Stimulated activated CD4-positive, alpha-beta T cell treated with anti-CD3 and anti-CD28 coated beads, TNF-alpha, amount 100 ng/mL, for 4 hours (primary cell): ENCODE data around the gene PCDHGB6.
"Not testable (repeated sequence)": the region's sequence is repeated elsewhere in the genome, so short reads cannot be mapped to it uniquely, and the experiment has no call there.

Source experiments
- DNase-seq, 3 experiments: peaks; one replicate each; pipeline ENCODE4 v3.0.0-alpha.2; 2020; ENCODE audit warnings: low read depth in 3 of 3

PCDHGB6 gene

GRCh38 chr5:141388661-141389060 is 19.2 kb upstream of the PCDHGB6 start:
- DNase-seq, result no peak

GRCh38 chr5:141389153-141390042 is 18.4 kb upstream of the PCDHGB6 start:
- no peak for DNase-seq

- no peak for DNase-seq
Measured at GRCh38 chr5:141392429-141393198, 15.2 kb upstream of the PCDHGB6 start, which contains the start of gene PCDHGA8. Gene PCDHGA8, plus strand, starts transcription at chr5:141392633. Its CDS starts 181 bp downstream, at chr5:141392814.

- DNase-seq, result no peak
Measured at GRCh38 chr5:141393267-141393666, 14.6 kb upstream of the PCDHGB6 start.

GRCh38 chr5:141394401-141395187 is 13.2 kb upstream of the PCDHGB6 start:
- not testable (repeated sequence) for DNase-seq

GRCh38 chr5:141397756-141398551 is 9.9 kb upstream of the PCDHGB6 start, which contains the start of gene PCDHGB5:
Gene PCDHGB5, plus strand, starts transcription at chr5:141397947. Its CDS starts 181 bp downstream, at chr5:141398128.
- DNase-seq, result not testable (repeated sequence)

GRCh38 chr5:141398608-141399007 is 9.2 kb upstream of the PCDHGB6 start:
- no peak for DNase-seq

- DNase-seq, result no peak
Measured at GRCh38 chr5:141399555-141400258, 8.1 kb upstream of the PCDHGB6 start.

- DNase-seq, result no peak
Measured at GRCh38 chr5:141402553-141403243, 5.1 kb upstream of the PCDHGB6 start, which contains the start of gene PCDHGA9. Gene PCDHGA9, plus strand, starts transcription at chr5:141402778. Its CDS starts 175 bp downstream, at chr5:141402953.

GRCh38 chr5:141403387-141403786 is 4.4 kb upstream of the PCDHGB6 start:
- no peak for DNase-seq

GRCh38 chr5:141409598-141410306 is 1.9 kb downstream of the PCDHGB6 start:
- DNase-seq, result no peak

GRCh38 chr5:141411575-141411974 is 3.8 kb downstream of the PCDHGB6 start:
- DNase-seq, result no peak

- peak in 2 of 3 experiments; percentile 32 to 42 for DNase-seq
Measured at GRCh38 chr5:141412854-141413539, 5.2 kb downstream of the PCDHGB6 start, which contains the start of gene PCDHGA10. Gene PCDHGA10, plus strand, starts transcription at chr5:141412987. Its CDS starts 189 bp downstream, at chr5:141413176.

- DNase-seq, result no peak
Measured at GRCh38 chr5:141413540-141414069, 5.8 kb downstream of the PCDHGB6 start.

GRCh38 chr5:141414548-141415274 is 6.9 kb downstream of the PCDHGB6 start:
- DNase-seq, result not testable (repeated sequence)

GRCh38 chr5:141415275-141415618 is 7.4 kb downstream of the PCDHGB6 start:
- DNase-seq, result not testable (repeated sequence)

- not testable (repeated sequence) for DNase-seq
Measured at GRCh38 chr5:141417494-141418172, 9.8 kb downstream of the PCDHGB6 start, which contains the start of gene PCDHGB7. Gene PCDHGB7, plus strand, starts transcription at chr5:141417677. Its CDS starts 183 bp downstream, at chr5:141417860.
